Natural killer cell (primary cell): Measurements from ENCODE around the gene SAG. TPM values are rescaled to one million over a fixed set of nuclear protein-coding genes. Genes with fewer than 3 reads are reported as not detected.

Experiments used
- ATAC-seq, 3 donors: fragments of 150-1000 bp in 2 of 3; fragments of 200-7000 bp in 1 of 3; cut with Tn5 transposase; 1 replicate in 1 of 3; 2 replicates in 2 of 3; pipeline ENCODE4 v1.10.0; 2021; ENCODE audit warnings: mild to moderate bottlenecking in 2 of 3, moderate library complexity in 2 of 3
- DNase-seq, 2 donors: peaks; one replicate each; pipeline versions ENCODE4 v3.0.0 to v3.0.0-alpha.2; 2013 to 2021; ENCODE audit warnings: mixed read lengths in 1 of 2
- H3K27ac ChIP-seq: one replicate; pipeline ENCODE4 v1.5.1; 2013; ENCODE audit warnings: mild to moderate bottlenecking, low read length
- H3K27me3 ChIP-seq: one replicate; pipeline ENCODE4 v1.6.1; 2013; ENCODE audit warnings: low read length; ENCODE audit not compliant: control insufficient read depth, insufficient read depth
- H3K36me3 ChIP-seq: one replicate; pipeline ENCODE4 v1.6.1; 2013; ENCODE audit warnings: low read length; ENCODE audit not compliant: control insufficient read depth, insufficient read depth
- H3K4me1 ChIP-seq: one replicate; pipeline ENCODE4 v1.6.1; 2013; ENCODE audit warnings: low read length; ENCODE audit not compliant: control insufficient read depth, insufficient read depth
- H3K4me3 ChIP-seq: one replicate; pipeline ENCODE4 v1.5.1; 2013; ENCODE audit warnings: low read length
- H3K9me3 ChIP-seq: one replicate; pipeline ENCODE4 v1.6.1; 2013; ENCODE audit warnings: low read length; ENCODE audit not compliant: control insufficient read depth, insufficient read depth
- H3K27ac Mint-ChIP-seq, 2 donors: one replicate each; pipeline ENCODE4 v1.8.0; 2022; ENCODE audit warnings: mild to moderate bottlenecking in 2 of 2, mixed read lengths in 2 of 2, moderate library complexity in 1 of 2
- H3K27me3 Mint-ChIP-seq, 2 donors: one replicate each; pipeline ENCODE4 v1.8.0; 2022; ENCODE audit warnings: low read depth in 2 of 2, mixed read lengths in 2 of 2
- H3K36me3 Mint-ChIP-seq: one replicate; pipeline ENCODE4 v1.8.0; 2022; ENCODE audit warnings: mixed read lengths
- H3K4me1 Mint-ChIP-seq, 2 donors: one replicate each; pipeline ENCODE4 v1.8.0; 2022; ENCODE audit warnings: mixed read lengths in 2 of 2
- H3K4me3 Mint-ChIP-seq: one replicate; pipeline ENCODE4 v1.8.0; 2022; ENCODE audit warnings: mild to moderate bottlenecking, moderate library complexity, mixed read lengths
- H3K9me3 Mint-ChIP-seq, 2 donors: one replicate each; pipeline ENCODE4 v1.8.0; 2022; ENCODE audit warnings: mixed read lengths in 2 of 2
- WGBS: methylation state at CpG from one replicate; pipeline ENCODE4 v1.1.7; 2013; ENCODE audit warnings: missing lambda C conversion rate; ENCODE audit not compliant: insufficient coverage; 5-methylcytosine and 5-hydroxymethylcytosine counted together
- intact Hi-C: fragments of 100-400 bp; cut with micrococcal nuclease; formaldehyde crosslinking; loops from one replicate; pipeline ENCODE4 v1.14.2; 2022
- total RNA-seq, 4 donors: library from RNA; stranded (reverse); fragments of 120-200 nt in 1 of 4; gene quantifications; one replicate each; pipeline versions ENCODE4 v1.2.3 to v1.2.4, GENCODE V29; 2013 to 2022
- TF ChIP-seq, protein P1 (sequence below): fragments of 200-600 bp; IDR thresholded peaks from one replicate; pipeline ENCODE4 v1.8.0; 2022; ENCODE audit warnings: antibody characterized with exemption

SAG gene
- total RNA-seq, 3 donors from 2014 or later (not counting 1 experiment from before 2014, with no cell fraction given), result 0.11 to 0.33 (median 0.12) TPM

GRCh38 chr2:233359823-233360222, 52.2 kb downstream of the SAG start:
- TF ChIP-seq, protein P1, sequence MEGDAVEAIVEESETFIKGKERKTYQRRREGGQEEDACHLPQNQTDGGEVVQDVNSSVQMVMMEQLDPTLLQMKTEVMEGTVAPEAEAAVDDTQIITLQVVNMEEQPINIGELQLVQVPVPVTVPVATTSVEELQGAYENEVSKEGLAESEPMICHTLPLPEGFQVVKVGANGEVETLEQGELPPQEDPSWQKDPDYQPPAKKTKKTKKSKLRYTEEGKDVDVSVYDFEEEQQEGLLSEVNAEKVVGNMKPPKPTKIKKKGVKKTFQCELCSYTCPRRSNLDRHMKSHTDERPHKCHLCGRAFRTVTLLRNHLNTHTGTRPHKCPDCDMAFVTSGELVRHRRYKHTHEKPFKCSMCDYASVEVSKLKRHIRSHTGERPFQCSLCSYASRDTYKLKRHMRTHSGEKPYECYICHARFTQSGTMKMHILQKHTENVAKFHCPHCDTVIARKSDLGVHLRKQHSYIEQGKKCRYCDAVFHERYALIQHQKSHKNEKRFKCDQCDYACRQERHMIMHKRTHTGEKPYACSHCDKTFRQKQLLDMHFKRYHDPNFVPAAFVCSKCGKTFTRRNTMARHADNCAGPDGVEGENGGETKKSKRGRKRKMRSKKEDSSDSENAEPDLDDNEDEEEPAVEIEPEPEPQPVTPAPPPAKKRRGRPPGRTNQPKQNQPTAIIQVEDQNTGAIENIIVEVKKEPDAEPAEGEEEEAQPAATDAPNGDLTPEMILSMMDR, result no peak

GRCh38 chr2:233360771-233361176, 53.2 kb downstream of the SAG start:
- no peak overlapping the region for H3K4me3 Mint-ChIP-seq
- peaks cover 2 to 3% of the 10 kb centered on the region in 2 donors for H3K9me3 Mint-ChIP-seq
- H3K27me3 Mint-ChIP-seq, result no peaks in the 10 kb centered on the region
- H3K36me3 Mint-ChIP-seq, result peaks cover 14% of the 10 kb centered on the region
- H3K4me1 ChIP-seq, result peaks cover 40% of the 10 kb centered on the region
- H3K36me3 ChIP-seq, result peaks cover 16% of the 10 kb centered on the region
- H3K9me3 ChIP-seq, result peaks cover 3% of the 10 kb centered on the region
- TF ChIP-seq, protein P1, result no peak
- DNase-seq (no peak), ATAC-seq (no peak)
- no peak overlapping the region for H3K4me3 ChIP-seq
- no peaks in the 10 kb centered on the region for H3K27me3 ChIP-seq
- H3K27ac Mint-ChIP-seq, result peak overlapping the region; percentile 86 to 93
- H3K4me1 Mint-ChIP-seq, result peaks cover 84 to 91% of the 10 kb centered on the region in 2 donors
- 96% methylated on average over 4 of the region's 4 CpGs for WGBS
- H3K27ac ChIP-seq, result no peak overlapping the region
- intact Hi-C loops, result no loop called here

More at GRCh38 chr2:233359823-233360222, 52.2 kb downstream of the SAG start:
- 97% methylated on average over 2 of the region's 3 CpGs for WGBS
- peak overlapping the region; percentile 86 to 93 for H3K27ac Mint-ChIP-seq
- H3K4me3 Mint-ChIP-seq, result peak overlapping the region; percentile 83
- no peaks in the 10 kb centered on the region for H3K27me3 ChIP-seq
- no peaks in the 10 kb centered on the region for H3K27me3 Mint-ChIP-seq
- DNase-seq (no peak), ATAC-seq (no peak)
- peak overlapping the region; percentile 89 for H3K27ac ChIP-seq
- peaks cover 3% of the 10 kb centered on the region for H3K9me3 ChIP-seq
- intact Hi-C loops, result loop anchor here (2.0 to 5.0 kb wide), 4 partner anchors 29 to 108 kb away; partner anchors contain the start of gene ATG16L1
- peaks cover 87 to 93% of the 10 kb centered on the region in 2 donors for H3K4me1 Mint-ChIP-seq
- H3K36me3 ChIP-seq, result peaks cover 16% of the 10 kb centered on the region
- H3K4me3 ChIP-seq, result no peak overlapping the region
- peaks cover 48% of the 10 kb centered on the region for H3K4me1 ChIP-seq
- peaks cover 14% of the 10 kb centered on the region for H3K36me3 Mint-ChIP-seq
- H3K9me3 Mint-ChIP-seq, result peaks cover 2 to 3% of the 10 kb centered on the region in 2 donors

GRCh38 chr2:233361297-233361696, 53.7 kb downstream of the SAG start:
- Histone ChIP-seq H3K36me3 (peaks cover 16% of the 10 kb centered on the region), H3K9me3 (peaks cover 3% of the 10 kb centered on the region), H3K4me1 (peaks cover 40% of the 10 kb centered on the region), H3K4me3 (no peak overlapping the region), H3K27me3 (no peaks in the 10 kb centered on the region), H3K27ac (no peak overlapping the region)
- Mint-ChIP-seq H3K27ac (peak overlapping the region; percentile 86 to 93), H3K4me3 (no peak overlapping the region), H3K9me3 (peaks cover 2 to 3% of the 10 kb centered on the region in 2 donors), H3K36me3 (peaks cover 14% of the 10 kb centered on the region), H3K4me1 (peaks cover 84 to 91% of the 10 kb centered on the region in 2 donors), H3K27me3 (no peaks in the 10 kb centered on the region)
- DNase-seq (no peak), ATAC-seq (no peak)
- TF ChIP-seq, protein P1, result no peak
- WGBS, result 98% methylated on average over 7 of the region's 7 CpGs
- intact Hi-C loops, result no loop called here

DNA sequence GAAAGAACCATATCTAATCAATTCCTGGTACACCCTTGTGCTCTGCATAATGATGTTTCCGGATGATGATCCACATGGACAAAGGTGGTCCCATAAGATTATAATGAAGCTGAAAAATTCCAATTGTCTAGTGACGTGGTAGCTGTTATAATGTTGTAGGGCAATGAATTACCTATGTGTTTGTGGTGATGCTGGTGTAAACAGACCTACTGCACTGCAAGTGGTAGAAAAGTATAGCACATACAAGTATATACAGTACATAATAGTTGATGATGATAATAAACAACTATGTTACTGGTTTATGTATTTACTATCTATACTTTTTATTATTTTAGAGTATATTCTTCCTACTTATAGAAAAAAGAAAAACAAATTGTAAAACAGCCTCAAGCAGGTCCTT, 55.1 kb downstream of the SAG start:
- peak; percentile 56 to 64 (median 57) for ATAC-seq
- H3K9me3 Mint-ChIP-seq, result peaks cover 2 to 3% of the 10 kb centered on the region in 2 donors
- H3K36me3 ChIP-seq, result peaks cover 16% of the 10 kb centered on the region
- H3K27ac Mint-ChIP-seq, result peak overlapping the region; percentile 65 to 93
- TF ChIP-seq, protein P1, result no peak
- no peaks in the 10 kb centered on the region for H3K27me3 Mint-ChIP-seq
- no peak overlapping the region for H3K4me3 ChIP-seq
- no peak overlapping the region for H3K27ac ChIP-seq
- H3K4me1 Mint-ChIP-seq, result peaks cover 84 to 91% of the 10 kb centered on the region in 2 donors
- no peak for DNase-seq
- H3K36me3 Mint-ChIP-seq, result peaks cover 14% of the 10 kb centered on the region
- no peak overlapping the region for H3K4me3 Mint-ChIP-seq
- no peaks in the 10 kb centered on the region for H3K27me3 ChIP-seq
- intact Hi-C loops, result no loop called here
- 50% methylated on average over 2 of the region's 2 CpGs for WGBS
- peaks cover 3% of the 10 kb centered on the region for H3K9me3 ChIP-seq
- peaks cover 35% of the 10 kb centered on the region for H3K4me1 ChIP-seq
